Testis (tissue), 3 donors: ENCODE results near the gene IRF2. TPM values are rescaled to one million over a fixed set of nuclear protein-coding genes. Genes with fewer than 3 reads are reported as not detected.

Experiments used
- DNase-seq: peaks from one replicate; pipeline ENCODE4 v3.0.0-alpha.2; 2019
- H3K27ac ChIP-seq, 2 donors: fragments of 200-600 bp; sonication (generic); one replicate each; pipeline ENCODE4 v1.5.1; 2019
- H3K27me3 ChIP-seq: fragments of 200-600 bp; sonication (generic); one replicate; pipeline ENCODE4 v1.5.1; 2019
- H3K36me3 ChIP-seq: fragments of 200-600 bp; sonication (generic); one replicate; pipeline ENCODE4 v1.5.1; 2017; ENCODE audit warnings: low read depth; ENCODE audit errors: missing control alignments
- H3K4me1 ChIP-seq: fragments of 200-600 bp; sonication (generic); one replicate; pipeline ENCODE4 v1.5.1; 2019
- H3K4me3 ChIP-seq, 2 donors: fragments of 200-600 bp; sonication (generic); one replicate each; pipeline ENCODE4 v1.5.1; 2017 to 2019
- H3K9me3 ChIP-seq: fragments of 200-600 bp; sonication (generic); one replicate; pipeline ENCODE4 v1.5.1; 2017
- CTCF ChIP-seq, 3 experiments: fragments of 450-650 bp in 2 of 3; fragments of 200-600 bp in 1 of 3; sonication (generic) in 1 of 3; IDR thresholded peaks; one replicate each; pipeline ENCODE4 v1.5.1; 2016 to 2019; ENCODE audit warnings: antibody characterized with exemption in 3 of 3, mild to moderate bottlenecking in 2 of 3, moderate library complexity in 1 of 3
- POLR2A ChIP-seq: fragments of 450-650 bp; IDR thresholded peaks from one replicate; pipeline ENCODE4 v1.6.1; 2017; ENCODE audit warnings: antibody characterized with exemption, mild to moderate bottlenecking, moderate library complexity
- WGBS, 2 donors: methylation state at CpG; one replicate each; pipeline ENCODE4 v1.1.5; 2018; 5-methylcytosine and 5-hydroxymethylcytosine counted together
- intact Hi-C: fragments of 100-400 bp; cut with DNase I; formaldehyde crosslinking; loops from one replicate; pipeline ENCODE4 v1.15.1; 2023; ENCODE audit warnings: low total_unique reads
- polyA plus RNA-seq: library from polyadenylated mRNA; stranded (reverse); fragments of 350-450 nt; fragmentation: Illumina TruSeq; extraction: RNeasy Lipid Tissue Mini Kit (QIAGEN cat#74804); gene quantifications from one replicate; pipeline ENCODE4 v1.2.3, GENCODE V29; 2014; ENCODE audit warnings: low read depth, low replicate concordance; ENCODE audit not compliant: insufficient read depth
- total RNA-seq, 2 donors: library from RNA; depleted of rRNA; stranded (reverse); fragments of >200 nt; gene quantifications; one replicate each; pipeline ENCODE4 v1.2.3, GENCODE V29; 2016

Gene IRF2
- total and polyA plus RNA-seq, 3 donors from 2014 or later, result 13.0 to 22.3 (median 16.1) TPM

- DNase-seq, result no peak
- peaks cover 3% of the 10 kb centered on the region for H3K4me1 ChIP-seq
- intact Hi-C loops, result no loop called here
- no peak overlapping the region for H3K27ac ChIP-seq
- H3K9me3 ChIP-seq, result no peaks in the 10 kb centered on the region
- no peak overlapping the region for H3K4me3 ChIP-seq
- H3K36me3 ChIP-seq, result no peaks in the 10 kb centered on the region
- 93 to 98% methylated on average over 7 of the region's 7 CpGs for WGBS, 2 donors
- H3K27me3 ChIP-seq, result no peaks in the 10 kb centered on the region
- TF ChIP-seq POLR2A (no peak), CTCF (IDR thresholded peaks at IDR 0.05) (no peak)
These were observed 54.4 kb downstream of the IRF2 start for GRCh38 chr4:184419976-184420375.

GRCh38 chr4:184417802-184418511, 56.4 kb downstream of the IRF2 start:
- H3K9me3 ChIP-seq, result no peaks in the 10 kb centered on the region
- no peaks in the 10 kb centered on the region for H3K27me3 ChIP-seq
- H3K36me3 ChIP-seq, result no peaks in the 10 kb centered on the region
- intact Hi-C loops, result no loop called here
- TF ChIP-seq POLR2A (no peak), CTCF (IDR thresholded peaks at IDR 0.05) (no peak)
- peaks cover 10% of the 10 kb centered on the region for H3K4me1 ChIP-seq
- no peak overlapping the region for H3K4me3 ChIP-seq
- peak overlapping the region in 1 of 2 donors; percentile 65 for H3K27ac ChIP-seq
- 68 to 69% methylated on average over 8 of the region's 8 CpGs for WGBS, 2 donors
- no peak for DNase-seq

DNA sequence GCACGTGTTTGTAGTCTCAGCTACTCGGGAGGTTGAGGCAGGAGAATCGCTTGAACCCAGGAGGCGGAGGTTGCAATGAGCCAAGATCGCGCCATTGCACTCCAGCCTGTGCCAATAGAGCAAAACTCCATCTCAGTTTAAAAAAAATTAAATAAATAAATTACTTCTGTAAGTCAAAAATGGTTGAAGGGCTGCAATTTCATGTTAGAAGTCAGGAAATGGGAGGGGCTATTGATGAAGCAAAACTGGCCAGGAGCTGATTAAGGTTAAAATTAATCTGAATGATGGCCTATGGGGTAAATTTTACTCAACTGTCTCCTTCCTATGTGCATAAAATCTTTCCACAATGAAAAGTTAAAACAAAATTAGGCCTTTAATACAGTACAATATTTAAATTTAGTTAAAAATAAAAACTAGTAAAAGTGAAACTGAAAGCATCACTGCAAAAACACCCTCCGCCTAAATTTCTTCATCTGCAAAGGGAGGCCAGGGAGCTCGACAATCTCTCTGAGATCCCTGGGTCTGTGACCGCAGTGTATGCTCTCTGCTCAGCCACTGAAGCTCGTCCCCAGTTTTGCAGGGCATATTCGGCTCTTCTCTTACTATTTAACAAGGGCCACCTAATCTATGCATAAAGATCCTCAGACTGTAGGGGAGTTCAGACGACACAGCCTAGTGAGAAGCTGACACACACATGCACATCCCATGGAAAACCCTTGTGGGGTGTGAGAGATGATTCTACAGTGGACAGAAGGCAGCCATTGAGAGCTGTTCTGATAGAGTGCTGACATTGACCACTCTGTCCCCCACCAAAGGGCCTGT, 57.2 kb downstream of the IRF2 start:
- DNase-seq, result no peak
- intact Hi-C loops, result no loop called here
- no peak overlapping the region for H3K4me3 ChIP-seq
- H3K27me3 ChIP-seq, result no peaks in the 10 kb centered on the region
- no peaks in the 10 kb centered on the region for H3K9me3 ChIP-seq
- no peaks in the 10 kb centered on the region for H3K36me3 ChIP-seq
- H3K27ac ChIP-seq, result peak overlapping the region; percentile 55 to 65
- 67 to 71% methylated on average over 12 of the region's 12 CpGs for WGBS, 2 donors
- H3K4me1 ChIP-seq, result peaks cover 12% of the 10 kb centered on the region
- no peak for TF ChIP-seq POLR2A
- TF ChIP-seq CTCF (IDR thresholded peaks at IDR 0.05), result no peak

- Histone ChIP-seq H3K4me1 (peaks cover 12% of the 10 kb centered on the region), H3K9me3 (no peaks in the 10 kb centered on the region), H3K27me3 (no peaks in the 10 kb centered on the region), H3K27ac (no peak overlapping the region), H3K4me3 (no peak overlapping the region), H3K36me3 (no peaks in the 10 kb centered on the region)
- intact Hi-C loops, result no loop called here
- TF ChIP-seq POLR2A (no peak), CTCF (IDR thresholded peaks at IDR 0.05) (no peak)
- WGBS, 2 donors, result 89 to 95% methylated on average over 6 of the region's 6 CpGs
- no peak for DNase-seq
These were observed 59.3 kb downstream of the IRF2 start for GRCh38 chr4:184415071-184415470.
